ENCODE data around the gene PLA2G4E. TPM values are rescaled to one million over a fixed set of nuclear protein-coding genes. Genes with fewer than 3 reads are reported as not detected.

The PLA2G4E gene
- total RNA-seq, 2 donors from 2014 or later: not detected

DNA sequence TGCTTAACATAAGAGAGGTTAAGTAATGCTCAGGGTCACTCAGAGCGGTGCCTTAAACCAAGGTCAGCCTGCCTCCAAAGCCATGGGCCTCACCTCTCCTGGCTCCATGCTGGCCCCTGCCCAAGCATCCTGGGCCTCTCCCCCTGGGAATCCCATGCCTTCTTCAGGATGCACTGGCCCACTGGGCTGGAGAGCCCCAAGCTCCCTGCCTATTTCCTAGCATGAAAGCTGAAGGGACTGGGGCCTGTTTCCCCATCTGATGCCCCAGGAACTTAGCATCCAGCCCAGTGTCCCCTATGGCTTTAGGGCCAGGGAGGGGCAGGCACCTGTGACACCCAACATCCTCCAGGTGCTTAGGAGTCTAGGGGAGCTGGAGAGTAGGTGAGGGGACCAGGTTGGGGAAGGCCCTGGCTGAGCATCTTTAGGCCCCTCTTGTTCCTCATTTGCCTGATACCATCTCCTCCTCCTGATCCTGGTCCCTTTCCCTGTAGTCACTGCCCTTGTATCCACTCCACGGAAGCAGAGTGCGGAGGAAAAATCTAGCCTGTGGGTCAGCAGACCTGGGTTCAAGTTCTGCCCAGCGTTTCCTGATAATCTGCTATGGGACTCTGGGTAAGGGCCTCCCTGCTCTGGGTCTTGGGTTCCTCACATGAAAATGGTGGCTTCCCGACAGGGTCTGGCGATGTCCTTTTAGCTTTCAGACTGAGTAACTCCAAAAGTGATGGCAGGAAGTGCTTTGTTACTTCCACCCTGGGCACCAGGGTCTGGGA lies 77.1 kb downstream of the PLA2G4E start:
- peaks cover 9 to 24% of the 10 kb centered on the region in 2 donors for H3K36me3 Mint-ChIP-seq
- H3K27ac Mint-ChIP-seq: peak overlapping the region; percentile 20 to 79
- no peaks in the 10 kb centered on the region for H3K9me3 Mint-ChIP-seq
- DNase-seq (ENCODE audit: low spot score in 2 of 2) (no peak), ATAC-seq (no peak)

GRCh38 chr15:41942886-41943285 lies 78.0 kb downstream of the PLA2G4E start:
- Mint-ChIP-seq H3K27ac (peak overlapping the region; percentile 66 to 70), H3K36me3 (peaks cover 9 to 24% of the 10 kb centered on the region in 2 donors), H3K9me3 (no peaks in the 10 kb centered on the region)
- ATAC-seq (no peak), DNase-seq (ENCODE audit: low spot score in 2 of 2) (no peak)

DNA sequence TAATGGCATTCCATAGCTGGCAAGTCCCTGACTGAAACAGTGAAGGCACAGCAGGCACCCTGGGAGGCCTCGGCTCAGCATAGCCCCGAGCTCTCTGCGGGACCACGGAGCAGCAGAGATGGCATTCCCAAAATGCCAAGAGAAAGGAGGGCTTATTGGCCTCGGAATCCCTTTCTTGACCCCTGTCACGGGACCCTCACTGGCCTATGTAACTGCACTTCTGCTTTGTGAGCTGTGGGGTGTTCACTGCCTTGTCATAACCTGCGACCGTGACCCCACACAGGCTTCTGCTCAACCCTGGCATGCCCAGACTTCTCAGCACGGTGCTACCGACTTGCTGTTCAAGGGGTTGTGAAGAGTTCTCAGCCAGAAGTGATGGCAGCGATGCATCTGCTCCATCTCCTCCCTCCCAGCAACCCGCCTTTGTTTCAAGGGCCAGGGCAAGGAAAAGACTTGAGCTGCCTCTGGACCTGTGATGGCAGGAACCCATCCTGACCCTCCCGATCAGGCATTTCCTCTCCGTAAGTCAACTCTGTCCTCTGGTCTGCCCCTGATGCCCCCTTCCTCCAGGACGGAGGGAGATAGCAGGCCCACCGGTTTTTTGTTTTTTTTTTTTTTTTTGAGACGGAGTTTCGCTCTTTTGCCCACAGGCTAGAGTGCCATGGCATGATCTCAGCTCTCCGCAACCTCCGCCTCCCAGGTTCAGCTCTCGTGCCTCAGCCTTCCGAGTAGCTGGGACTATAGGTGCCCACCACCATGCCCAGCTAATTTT lies 79.0 kb downstream of the PLA2G4E start:
- peak overlapping the region; percentile 69 to 70 for H3K27ac Mint-ChIP-seq

GRCh38 chr15:41940441-41940857 lies 80.4 kb downstream of the PLA2G4E start:
- peak overlapping the region; percentile 86 to 92 for H3K27ac Mint-ChIP-seq
- ATAC-seq: peak; percentile 70 to 82
- peaks cover 9 to 30% of the 10 kb centered on the region in 2 donors for H3K36me3 Mint-ChIP-seq
- peak; percentile 68 to 75 for DNase-seq (ENCODE audit: low spot score in 2 of 2)
- H3K9me3 Mint-ChIP-seq: no peaks in the 10 kb centered on the region

More for the DNA sequence above, 79.0 kb downstream of the PLA2G4E start:
- no peak for ATAC-seq
- peaks cover 9 to 24% of the 10 kb centered on the region in 2 donors for H3K36me3 Mint-ChIP-seq
- no peak for DNase-seq (ENCODE audit: low spot score in 2 of 2)
- H3K9me3 Mint-ChIP-seq: no peaks in the 10 kb centered on the region

DNA sequence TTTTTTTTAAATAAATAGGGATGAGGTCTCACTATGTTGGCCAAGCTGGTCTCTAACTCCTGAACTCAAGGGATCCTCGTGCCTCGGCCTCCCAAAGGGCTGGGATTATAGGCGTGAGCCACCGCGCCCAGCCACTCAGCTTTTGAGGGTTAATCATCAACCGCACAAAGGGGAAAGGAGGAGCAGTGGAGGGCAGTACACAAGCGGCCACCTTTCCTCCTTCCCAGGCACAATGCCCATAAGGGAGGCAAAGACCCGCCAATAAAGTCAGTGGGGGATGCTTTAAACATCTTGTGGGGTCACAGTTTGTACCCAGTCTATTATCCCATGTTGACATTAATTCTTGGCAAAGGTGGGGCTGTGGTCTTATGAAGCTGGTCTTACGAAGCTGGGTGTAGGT lies 80.9 kb downstream of the PLA2G4E start:
- H3K27ac Mint-ChIP-seq: peak overlapping the region; percentile 86 to 92
- peaks cover 9 to 30% of the 10 kb centered on the region in 2 donors for H3K36me3 Mint-ChIP-seq
- ATAC-seq (no peak), DNase-seq (ENCODE audit: low spot score in 2 of 2) (no peak)
- no peaks in the 10 kb centered on the region for H3K9me3 Mint-ChIP-seq

GRCh38 chr15:41937568-41937923 lies 83.3 kb downstream of the PLA2G4E start:
- DNase-seq (ENCODE audit: low spot score in 2 of 2): no peak
- no peaks in the 10 kb centered on the region for H3K9me3 Mint-ChIP-seq
- ATAC-seq: no peak
- peaks cover 9 to 32% of the 10 kb centered on the region in 2 donors for H3K36me3 Mint-ChIP-seq
- H3K27ac Mint-ChIP-seq: peak overlapping the region; percentile 98 to 100

GRCh38 chr15:41936649-41937567 lies 83.9 kb downstream of the PLA2G4E start:
- DNase-seq (ENCODE audit: low spot score in 2 of 2) (peak; percentile 74 to 81), ATAC-seq (peak; percentile 60 to 65)
- H3K36me3 Mint-ChIP-seq: peaks cover 9 to 32% of the 10 kb centered on the region in 2 donors
- no peaks in the 10 kb centered on the region for H3K9me3 Mint-ChIP-seq
- peak overlapping the region; percentile 98 to 100 for H3K27ac Mint-ChIP-seq

- ATAC-seq: peak in 1 of 2 donors; percentile 0
- H3K27ac Mint-ChIP-seq: peak overlapping the region; percentile 98 to 100
- DNase-seq (ENCODE audit: low spot score in 2 of 2): no peak
- no peaks in the 10 kb centered on the region for H3K9me3 Mint-ChIP-seq
- peaks cover 9 to 31% of the 10 kb centered on the region in 2 donors for H3K36me3 Mint-ChIP-seq
Measured at GRCh38 chr15:41936155-41936554, 84.7 kb downstream of the PLA2G4E start.

DNA sequence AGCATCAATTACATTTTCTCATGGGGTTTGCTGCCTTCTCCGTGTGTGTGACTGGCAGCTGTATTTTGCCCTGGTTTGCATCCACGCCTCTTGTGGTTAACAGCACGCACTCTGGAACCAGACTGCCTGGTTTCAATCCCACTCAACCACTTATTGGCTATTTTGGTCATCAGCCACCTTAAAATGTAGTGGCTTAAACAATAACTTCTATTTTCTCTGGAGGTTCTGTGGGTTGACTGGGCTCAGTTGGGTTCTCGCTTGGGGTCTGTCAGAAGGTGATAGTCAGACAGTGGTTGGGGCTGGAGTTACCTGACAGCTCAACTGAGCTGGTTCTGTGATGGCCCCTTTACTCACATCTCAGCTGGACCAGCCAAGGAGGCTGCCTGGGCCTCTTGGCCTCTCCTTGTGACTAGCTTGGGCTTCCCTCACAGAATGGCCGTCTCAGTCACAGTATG lies 85.2 kb downstream of the PLA2G4E start:
- H3K9me3 Mint-ChIP-seq: no peaks in the 10 kb centered on the region
- peaks cover 5 to 27% of the 10 kb centered on the region in 2 donors for H3K36me3 Mint-ChIP-seq
- H3K27ac Mint-ChIP-seq: peak overlapping the region; percentile 98 to 100
- ATAC-seq (peak; percentile 23 to 49), DNase-seq (ENCODE audit: low spot score in 2 of 2) (peak in 1 of 2 donors; percentile 35)

GRCh38 chr15:41934843-41935242 lies 86.0 kb downstream of the PLA2G4E start:
- DNase-seq (ENCODE audit: low spot score in 2 of 2): peak; percentile 59 to 73
- no peaks in the 10 kb centered on the region for H3K9me3 Mint-ChIP-seq
- peak overlapping the region; percentile 98 to 100 for H3K27ac Mint-ChIP-seq
- peaks cover 0 to 21% of the 10 kb centered on the region in 2 donors for H3K36me3 Mint-ChIP-seq
- ATAC-seq: peak; percentile 38 to 50

DNA sequence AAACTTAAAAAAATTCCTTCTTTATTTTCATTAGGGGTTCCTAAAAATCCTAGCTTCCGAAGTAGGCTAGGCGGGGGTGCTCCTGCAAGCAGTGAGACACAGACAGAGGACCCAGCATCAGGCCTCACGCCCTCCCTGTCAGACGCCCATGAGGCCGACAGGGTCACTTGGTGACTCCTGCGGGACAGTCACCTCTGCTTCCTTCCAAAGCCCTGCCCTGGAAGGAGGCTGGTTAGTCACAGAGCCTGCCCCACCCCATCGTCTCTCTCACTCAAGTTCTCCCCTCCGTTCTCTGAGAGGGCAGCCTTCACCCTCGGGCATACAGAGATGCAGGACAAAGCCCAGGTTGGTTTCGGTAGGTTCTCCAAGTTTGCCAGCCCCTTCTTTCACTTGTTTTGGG lies 87.1 kb downstream of the PLA2G4E start:
- no peak for DNase-seq (ENCODE audit: low spot score in 2 of 2)
- Mint-ChIP-seq H3K36me3 (peaks cover 4 to 27% of the 10 kb centered on the region in 2 donors), H3K27ac (peak overlapping the region; percentile 98 to 100), H3K9me3 (no peaks in the 10 kb centered on the region)
- ATAC-seq: no peak

DNA sequence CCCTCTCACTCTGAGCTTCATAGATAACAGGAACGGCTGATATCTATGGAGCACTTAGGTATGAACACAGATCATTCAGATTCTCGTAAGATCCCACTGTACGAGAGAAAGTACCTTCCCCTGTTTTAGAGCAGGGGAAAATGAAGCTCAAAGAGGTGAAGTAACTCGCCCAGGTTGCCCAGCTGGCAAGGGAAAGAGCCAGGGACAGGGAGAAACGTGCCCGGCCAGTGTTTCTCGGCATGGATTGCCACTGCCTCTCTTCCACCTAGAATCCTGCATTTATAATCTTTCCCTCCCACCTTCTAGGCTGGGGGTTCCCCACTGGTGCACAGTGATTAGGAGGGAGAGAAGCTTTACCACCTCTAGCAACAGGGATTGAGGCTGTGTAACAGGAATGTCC lies 87.5 kb downstream of the PLA2G4E start:
- Mint-ChIP-seq H3K36me3 (peaks cover 4 to 28% of the 10 kb centered on the region in 2 donors), H3K9me3 (no peaks in the 10 kb centered on the region), H3K27ac (peak overlapping the region in 1 of 2 donors; percentile 98)
- DNase-seq (ENCODE audit: low spot score in 2 of 2) (no peak), ATAC-seq (no peak)

- Mint-ChIP-seq H3K9me3 (no peaks in the 10 kb centered on the region), H3K36me3 (peaks cover 4 to 28% of the 10 kb centered on the region in 2 donors), H3K27ac (peak overlapping the region in 1 of 2 donors; percentile 98)
- ATAC-seq: no peak
- no peak for DNase-seq (ENCODE audit: low spot score in 2 of 2)
Measured at GRCh38 chr15:41932511-41933289, 88.1 kb downstream of the PLA2G4E start.

GRCh38 chr15:41932101-41932500 lies 88.7 kb downstream of the PLA2G4E start:
- no peak for ATAC-seq
- DNase-seq (ENCODE audit: low spot score in 2 of 2): no peak
- Mint-ChIP-seq H3K27ac (peak overlapping the region in 1 of 2 donors; percentile 90), H3K9me3 (no peaks in the 10 kb centered on the region), H3K36me3 (peaks cover 4 to 28% of the 10 kb centered on the region in 2 donors)
